Epithelial cell of esophagus (primary cell): ENCODE results near the gene KIF1A.

Experiments used
- DNase-seq: peaks from one replicate; pipeline ENCODE4 v3.0.0; 2010; ENCODE audit warnings: low read depth
- H3K4me3 ChIP-seq: 2 replicates; pipeline ENCODE4 v1.5.1; 2011; ENCODE audit warnings: mild to moderate bottlenecking, low read length, control low read depth
- CTCF ChIP-seq: IDR thresholded peaks from 2 replicates; pipeline ENCODE4 v1.5.1; 2011; ENCODE audit warnings: low read depth, mild to moderate bottlenecking, low read length, control low read depth, inconsistent platforms; ENCODE audit not compliant: insufficient read depth; ENCODE audit errors: missing control alignments

Gene KIF1A

GRCh38 chr2:240672076-240672700 lies 147.8 kb downstream of the KIF1A start:
- no peak overlapping the region for H3K4me3 ChIP-seq
- no peak for TF ChIP-seq CTCF
- no peak for DNase-seq

DNA sequence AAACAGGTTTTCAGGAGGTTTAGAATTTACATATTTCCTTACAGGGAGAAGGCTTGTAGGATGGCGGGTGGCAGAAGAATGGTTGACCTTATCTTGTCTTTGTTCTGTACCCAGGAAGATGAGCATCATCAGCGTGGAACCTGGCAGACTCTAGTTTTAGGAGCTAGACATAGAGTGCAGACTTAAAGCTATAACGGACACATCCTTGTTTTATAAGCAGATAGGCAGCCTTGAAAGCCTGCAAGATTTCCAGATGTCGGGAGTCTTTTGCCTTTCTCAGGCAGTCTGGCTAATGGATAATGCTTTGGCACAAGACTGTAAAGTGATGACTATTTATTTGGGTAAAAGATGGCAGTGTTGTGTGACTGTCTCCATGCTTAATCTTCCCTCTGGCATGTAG lies 149.1 kb downstream of the KIF1A start:
- no peak for TF ChIP-seq CTCF
- no peak overlapping the region for H3K4me3 ChIP-seq
- DNase-seq, result no peak

GRCh38 chr2:240670402-240670801 lies 149.6 kb downstream of the KIF1A start:
- TF ChIP-seq CTCF, result no peak
- no peak overlapping the region for H3K4me3 ChIP-seq
- DNase-seq, result no peak

DNA sequence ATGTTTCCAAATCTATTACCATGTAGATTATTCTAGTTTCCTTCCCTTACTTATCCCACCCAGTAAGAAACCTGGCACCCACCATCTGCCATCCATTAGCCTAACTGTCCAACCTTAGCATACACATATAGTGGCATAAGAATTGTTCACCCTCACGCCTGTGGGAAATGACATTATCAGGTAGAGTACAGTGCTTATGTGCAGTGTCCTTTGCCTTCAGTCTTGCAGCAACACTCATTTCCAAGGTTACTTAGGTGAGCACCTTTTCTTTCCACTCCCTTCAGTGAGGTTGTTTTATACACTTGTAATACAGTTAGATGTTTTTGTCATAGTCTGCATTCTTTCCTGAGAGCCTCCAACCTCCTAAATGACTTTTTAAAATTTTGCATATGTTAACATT lies 155.4 kb downstream of the KIF1A start:
- no peak overlapping the region for H3K4me3 ChIP-seq
- no peak for TF ChIP-seq CTCF
- no peak for DNase-seq
